Stimulated activated CD4-positive, alpha-beta T cell treated with anti-CD3 and anti-CD28 coated beads, Interleukin-4, amount 100 ng/mL, for 4 hours (primary cell): ENCODE results near the gene PROX1.

ENCODE experiments used
- DNase-seq, 2 experiments: peaks; one replicate each; pipeline ENCODE4 v3.0.0-alpha.2; 2020

The PROX1 gene

GRCh38 chr1:213987927-213988506 is at the start of gene PROX1:
TSS of gene PROX1 (plus strand) at chr1:213987973. CDS start at chr1:213996536, 8,563 bp downstream.
- no peak for DNase-seq

- no peak for DNase-seq
These were observed 49.0 kb upstream of the PROX1 start for GRCh38 chr1:213938776-213939175.

- DNase-seq: no peak
These were observed 47.9 kb upstream of the PROX1 start for GRCh38 chr1:213939888-213940287.

GRCh38 chr1:213940947-213941346 is 46.8 kb upstream of the PROX1 start:
- DNase-seq: no peak

GRCh38 chr1:213942061-213942460 is 45.7 kb upstream of the PROX1 start:
- DNase-seq: no peak

- DNase-seq: no peak
These were observed 40.5 kb upstream of the PROX1 start for GRCh38 chr1:213947200-213947801.

- no peak for DNase-seq
These were observed 35.9 kb upstream of the PROX1 start for GRCh38 chr1:213951876-213952275.

GRCh38 chr1:213953806-213954205 is 34.0 kb upstream of the PROX1 start:
- no peak for DNase-seq

GRCh38 chr1:213956295-213956770 is 31.4 kb upstream of the PROX1 start:
- no peak for DNase-seq

- no peak for DNase-seq
These were observed 29.4 kb upstream of the PROX1 start for GRCh38 chr1:213958346-213958745.

- DNase-seq: no peak
These were observed 26.8 kb upstream of the PROX1 start for GRCh38 chr1:213960963-213961362.

GRCh38 chr1:213962508-213962907 is 25.3 kb upstream of the PROX1 start:
- no peak for DNase-seq

- DNase-seq: no peak
These were observed 21.7 kb upstream of the PROX1 start for GRCh38 chr1:213966122-213966521.

GRCh38 chr1:213968146-213968825 is 19.5 kb upstream of the PROX1 start:
- no peak for DNase-seq

- DNase-seq: no peak
These were observed 17.7 kb upstream of the PROX1 start for GRCh38 chr1:213969958-213970555.

- DNase-seq: no peak
These were observed 15.6 kb upstream of the PROX1 start for GRCh38 chr1:213972141-213972540.

GRCh38 chr1:213973129-213973528 is 14.6 kb upstream of the PROX1 start:
- no peak for DNase-seq

- no peak for DNase-seq
These were observed 10.9 kb upstream of the PROX1 start for GRCh38 chr1:213976665-213977485.

GRCh38 chr1:213977486-213977842 is 10.3 kb upstream of the PROX1 start:
- DNase-seq: no peak

- no peak for DNase-seq
These were observed 9.9 kb upstream of the PROX1 start for GRCh38 chr1:213977909-213978308.

GRCh38 chr1:213979751-213980586 is 7.8 kb upstream of the PROX1 start:
- DNase-seq: no peak

GRCh38 chr1:213980906-213981305 is 6.9 kb upstream of the PROX1 start:
- DNase-seq: no peak
